ENCODE measurements around the gene TGFBR2. TPM values are rescaled to one million over a fixed set of nuclear protein-coding genes. Genes with fewer than 3 reads are reported as not detected.
A peak's percentile ranks its signal among the peaks of the same experiment; 100 is the strongest.

Gene TGFBR2
- total RNA-seq, 1 donor from 2014 or later: 289 TPM

GRCh38 chr3:30675774-30676173, 69.4 kb downstream of the TGFBR2 start:
- no peak for ATAC-seq
- Histone ChIP-seq H3K9me3 (no peaks in the 10 kb centered on the region), H3K4me3 (no peak overlapping the region), H3K4me1 (peaks cover 62% of the 10 kb centered on the region), H3K27ac (no peak overlapping the region), H3K36me3 (peaks cover 100% of the 10 kb centered on the region), H3K27me3 (ENCODE audit: low read depth) (no peaks in the 10 kb centered on the region)
- intact Hi-C loops (cut with DNase I): no loop called here
- DNase-seq: no peak
- no peak for TF ChIP-seq CTCF (IDR thresholded peaks at IDR 0.05)

- H3K27ac ChIP-seq: no peak overlapping the region
- no peaks in the 10 kb centered on the region for H3K27me3 ChIP-seq (ENCODE audit: low read depth)
- TF ChIP-seq CTCF (IDR thresholded peaks at IDR 0.05): no peak
- ATAC-seq (no peak), DNase-seq (no peak)
- H3K4me1 ChIP-seq: peaks cover 71% of the 10 kb centered on the region
- no peaks in the 10 kb centered on the region for H3K9me3 ChIP-seq
- peaks cover 92% of the 10 kb centered on the region for H3K36me3 ChIP-seq
- intact Hi-C loops (cut with DNase I): no loop called here
- no peak overlapping the region for H3K4me3 ChIP-seq
Observed at GRCh38 chr3:30676424-30677346, 70.3 kb downstream of the TGFBR2 start.

GRCh38 chr3:30677347-30677685, 70.9 kb downstream of the TGFBR2 start:
- DNase-seq (no peak), ATAC-seq (no peak)
- Histone ChIP-seq H3K27me3 (ENCODE audit: low read depth) (no peaks in the 10 kb centered on the region), H3K9me3 (no peaks in the 10 kb centered on the region), H3K4me1 (peaks cover 72% of the 10 kb centered on the region), H3K4me3 (no peak overlapping the region), H3K36me3 (peaks cover 86% of the 10 kb centered on the region), H3K27ac (no peak overlapping the region)
- intact Hi-C loops (cut with DNase I): no loop called here
- TF ChIP-seq CTCF (IDR thresholded peaks at IDR 0.05): no peak

GRCh38 chr3:30679045-30679444, 72.6 kb downstream of the TGFBR2 start:
- peaks cover 75% of the 10 kb centered on the region for H3K36me3 ChIP-seq
- H3K4me3 ChIP-seq: no peak overlapping the region
- TF ChIP-seq CTCF (IDR thresholded peaks at IDR 0.05): no peak
- intact Hi-C loops (cut with DNase I): no loop called here
- peaks cover 72% of the 10 kb centered on the region for H3K4me1 ChIP-seq
- ATAC-seq: no peak
- peak overlapping the region; percentile 19 for H3K27ac ChIP-seq
- H3K27me3 ChIP-seq (ENCODE audit: low read depth): no peaks in the 10 kb centered on the region
- no peak for DNase-seq
- no peaks in the 10 kb centered on the region for H3K9me3 ChIP-seq

- H3K27me3 ChIP-seq (ENCODE audit: low read depth): no peaks in the 10 kb centered on the region
- intact Hi-C loops (cut with DNase I): no loop called here
- no peaks in the 10 kb centered on the region for H3K9me3 ChIP-seq
- DNase-seq: no peak
- peaks cover 78% of the 10 kb centered on the region for H3K4me1 ChIP-seq
- H3K4me3 ChIP-seq: no peak overlapping the region
- TF ChIP-seq CTCF (IDR thresholded peaks at IDR 0.05): no peak
- peak overlapping the region; percentile 66 for H3K27ac ChIP-seq
- H3K36me3 ChIP-seq: peaks cover 61% of the 10 kb centered on the region
- peak in 1 of 2 donors; percentile 27 for ATAC-seq
Observed at GRCh38 chr3:30680789-30681648, 74.6 kb downstream of the TGFBR2 start.

Measured in lower lobe of right lung (tissue), 2 donors.